Loucy (cell line): ENCODE data around the gene SLC9A5.

Experiments
- H2AFZ ChIP-seq: fragments of 200-600 bp; sonication (generic); 2 replicates; pipeline ENCODE4 v1.6.0; 2016; ENCODE audit warnings: antibody characterized with exemption, mild to moderate bottlenecking, low read length, moderate library complexity
- H3F3A ChIP-seq: fragments of 200-600 bp; 2 replicates; pipeline ENCODE4 v1.6.0; 2016; ENCODE audit warnings: antibody characterized with exemption, low read depth, mild to moderate bottlenecking
- H3K27me3 ChIP-seq: fragments of 200-600 bp; sonication (generic); 2 replicates; pipeline ENCODE4 v1.6.1; 2014; ENCODE audit warnings: low read length, mild to moderate bottlenecking; ENCODE audit not compliant: insufficient read depth, poor library complexity, severe bottlenecking
- H3K36me3 ChIP-seq: fragments of 200-600 bp; sonication (generic); 2 replicates; pipeline ENCODE4 v1.6.1; 2016; ENCODE audit warnings: low read length; ENCODE audit not compliant: insufficient read depth
- H3K4me1 ChIP-seq: fragments of 200-600 bp; sonication (generic); 2 replicates; pipeline ENCODE4 v1.5.1; 2014; ENCODE audit warnings: low read length, mild to moderate bottlenecking; ENCODE audit not compliant: insufficient read depth, poor library complexity, severe bottlenecking
- H3K4me2 ChIP-seq: fragments of 200-600 bp; sonication (generic); 2 replicates; pipeline ENCODE4 v1.6.0; 2014; ENCODE audit warnings: antibody characterized with exemption, low read length, low read depth, mild to moderate bottlenecking; ENCODE audit not compliant: poor library complexity, severe bottlenecking
- H3K4me3 ChIP-seq: fragments of 200-600 bp; sonication (generic); 2 replicates; pipeline ENCODE4 v1.5.1; 2014; ENCODE audit warnings: low read length, mild to moderate bottlenecking, mixed read lengths; ENCODE audit not compliant: poor library complexity, severe bottlenecking
- H3K79me2 ChIP-seq: fragments of 200-600 bp; sonication (generic); 2 replicates; pipeline ENCODE4 v1.6.1; 2014; ENCODE audit warnings: low read length; ENCODE audit not compliant: insufficient read depth
- H3K9ac ChIP-seq: fragments of 200-600 bp; sonication (generic); 2 replicates; pipeline ENCODE4 v1.6.0; 2014; ENCODE audit warnings: mild to moderate bottlenecking, low read depth, low read length, moderate library complexity; ENCODE audit not compliant: poor library complexity, severe bottlenecking
- H3K9me2 ChIP-seq: fragments of 200-600 bp; sonication (generic); replicated peaks from 2 replicates; pipeline ENCODE4 v1.6.1; 2016; ENCODE audit warnings: low read depth, low read length, mixed read lengths
- H3K9me3 ChIP-seq: fragments of 200-600 bp; sonication (generic); 2 replicates; pipeline ENCODE4 v1.6.1; 2014; ENCODE audit warnings: mild to moderate bottlenecking, antibody characterized with exemption, low read length, low read depth; ENCODE audit not compliant: insufficient read depth
- H4K20me1 ChIP-seq: fragments of 200-600 bp; sonication (generic); 2 replicates; pipeline ENCODE4 v1.6.0; 2014; ENCODE audit warnings: antibody characterized with exemption, low read length, mild to moderate bottlenecking; ENCODE audit not compliant: insufficient read depth, poor library complexity, severe bottlenecking
- EZH2phosphoT487 ChIP-seq: fragments of 200-600 bp; IDR thresholded peaks from 2 replicates; pipeline ENCODE4 v1.6.1; 2018; ENCODE audit warnings: antibody characterized with exemption, mild to moderate bottlenecking, moderate library complexity, borderline replicate concordance
- TF ChIP-seq, protein P1 (sequence below): fragments of 200-600 bp; sonication (generic); conservative IDR thresholded peaks from 2 replicates; pipeline ENCODE4 v1.5.1; 2014; ENCODE audit warnings: mild to moderate bottlenecking, antibody characterized with exemption, low read length

Gene SLC9A5

DNA sequence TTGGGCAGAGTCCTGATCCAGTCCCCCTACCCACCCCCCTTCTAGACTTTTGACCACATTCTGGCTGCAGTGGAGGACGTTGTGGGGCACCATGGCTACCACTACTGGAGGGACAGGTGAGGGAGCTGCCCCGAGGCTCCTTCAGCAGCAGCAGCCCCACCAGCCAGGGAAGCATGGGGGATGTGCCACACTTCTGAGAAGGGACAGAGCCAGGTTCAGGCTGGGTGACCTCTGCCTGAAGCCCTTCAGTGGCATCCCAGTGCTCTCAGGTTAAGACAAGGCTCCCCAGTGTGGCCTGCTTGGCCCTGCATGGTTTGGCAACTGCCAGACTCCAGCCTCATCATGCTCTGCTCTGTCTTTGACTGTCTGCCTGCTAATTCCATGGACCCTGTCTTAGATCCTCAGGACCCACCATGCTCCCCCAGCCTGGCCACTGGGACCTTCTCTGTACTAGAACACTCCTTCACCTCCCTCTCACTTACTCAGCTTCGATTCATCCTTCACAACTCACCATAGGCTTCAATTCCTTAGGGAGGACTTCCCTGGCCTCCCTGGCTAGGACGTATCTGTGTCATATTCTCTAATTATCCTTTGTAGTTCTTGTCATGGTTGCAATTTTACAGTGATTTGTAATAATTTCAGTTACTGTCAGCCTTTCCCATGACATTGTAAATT, 8.8 kb downstream of the SLC9A5 start:
- no peak overlapping the region for H2AFZ ChIP-seq
- no peak overlapping the region for H3K4me2 ChIP-seq
- no peaks in the 10 kb centered on the region for H3F3A ChIP-seq
- TF ChIP-seq, protein P1, sequence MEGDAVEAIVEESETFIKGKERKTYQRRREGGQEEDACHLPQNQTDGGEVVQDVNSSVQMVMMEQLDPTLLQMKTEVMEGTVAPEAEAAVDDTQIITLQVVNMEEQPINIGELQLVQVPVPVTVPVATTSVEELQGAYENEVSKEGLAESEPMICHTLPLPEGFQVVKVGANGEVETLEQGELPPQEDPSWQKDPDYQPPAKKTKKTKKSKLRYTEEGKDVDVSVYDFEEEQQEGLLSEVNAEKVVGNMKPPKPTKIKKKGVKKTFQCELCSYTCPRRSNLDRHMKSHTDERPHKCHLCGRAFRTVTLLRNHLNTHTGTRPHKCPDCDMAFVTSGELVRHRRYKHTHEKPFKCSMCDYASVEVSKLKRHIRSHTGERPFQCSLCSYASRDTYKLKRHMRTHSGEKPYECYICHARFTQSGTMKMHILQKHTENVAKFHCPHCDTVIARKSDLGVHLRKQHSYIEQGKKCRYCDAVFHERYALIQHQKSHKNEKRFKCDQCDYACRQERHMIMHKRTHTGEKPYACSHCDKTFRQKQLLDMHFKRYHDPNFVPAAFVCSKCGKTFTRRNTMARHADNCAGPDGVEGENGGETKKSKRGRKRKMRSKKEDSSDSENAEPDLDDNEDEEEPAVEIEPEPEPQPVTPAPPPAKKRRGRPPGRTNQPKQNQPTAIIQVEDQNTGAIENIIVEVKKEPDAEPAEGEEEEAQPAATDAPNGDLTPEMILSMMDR, result no peak
- no peak for TF ChIP-seq EZH2phosphoT487
- H4K20me1 ChIP-seq, result no peaks in the 10 kb centered on the region
- H3K9me3 ChIP-seq, result no peaks in the 10 kb centered on the region
- H3K4me3 ChIP-seq, result no peak overlapping the region
- H3K79me2 ChIP-seq, result no peaks in the 10 kb centered on the region
- H3K9ac ChIP-seq, result no peak overlapping the region
- H3K4me1 ChIP-seq, result no peaks in the 10 kb centered on the region
- no peaks in the 10 kb centered on the region for H3K36me3 ChIP-seq
- no peaks in the 10 kb centered on the region for H3K9me2 ChIP-seq
- no peaks in the 10 kb centered on the region for H3K27me3 ChIP-seq

GRCh38 chr16:67258161-67258835, 9.5 kb downstream of the SLC9A5 start:
- H3K9me2 ChIP-seq, result no peaks in the 10 kb centered on the region
- H2AFZ ChIP-seq, result no peak overlapping the region
- no peaks in the 10 kb centered on the region for H4K20me1 ChIP-seq
- H3K4me3 ChIP-seq, result no peak overlapping the region
- no peaks in the 10 kb centered on the region for H3F3A ChIP-seq
- TF ChIP-seq EZH2phosphoT487, result no peak
- TF ChIP-seq, protein P1, result no peak
- H3K9me3 ChIP-seq, result no peaks in the 10 kb centered on the region
- H3K79me2 ChIP-seq, result no peaks in the 10 kb centered on the region
- H3K4me1 ChIP-seq, result no peaks in the 10 kb centered on the region
- H3K36me3 ChIP-seq, result no peaks in the 10 kb centered on the region
- no peaks in the 10 kb centered on the region for H3K27me3 ChIP-seq
- H3K4me2 ChIP-seq, result no peak overlapping the region
- H3K9ac ChIP-seq, result no peak overlapping the region

- Histone ChIP-seq H3K36me3 (no peaks in the 10 kb centered on the region), H3K79me2 (no peaks in the 10 kb centered on the region), H2AFZ (no peak overlapping the region), H3F3A (no peaks in the 10 kb centered on the region), H3K9me2 (no peaks in the 10 kb centered on the region), H3K4me3 (no peak overlapping the region), H3K9ac (no peak overlapping the region), H3K9me3 (no peaks in the 10 kb centered on the region), H3K4me1 (no peaks in the 10 kb centered on the region), H3K4me2 (no peak overlapping the region), H3K27me3 (no peaks in the 10 kb centered on the region), H4K20me1 (no peaks in the 10 kb centered on the region)
- TF ChIP-seq, protein P1, result no peak
- TF ChIP-seq EZH2phosphoT487, result no peak
These were observed 10.9 kb downstream of the SLC9A5 start for GRCh38 chr16:67259705-67260104.
